ENCODE results near the gene VCL. TPM values are rescaled to one million over a fixed set of nuclear protein-coding genes. Genes with fewer than 3 reads are reported as not detected.

Gene VCL
- total RNA-seq, 1 experiment from 2014 or later = 495 TPM

DNA sequence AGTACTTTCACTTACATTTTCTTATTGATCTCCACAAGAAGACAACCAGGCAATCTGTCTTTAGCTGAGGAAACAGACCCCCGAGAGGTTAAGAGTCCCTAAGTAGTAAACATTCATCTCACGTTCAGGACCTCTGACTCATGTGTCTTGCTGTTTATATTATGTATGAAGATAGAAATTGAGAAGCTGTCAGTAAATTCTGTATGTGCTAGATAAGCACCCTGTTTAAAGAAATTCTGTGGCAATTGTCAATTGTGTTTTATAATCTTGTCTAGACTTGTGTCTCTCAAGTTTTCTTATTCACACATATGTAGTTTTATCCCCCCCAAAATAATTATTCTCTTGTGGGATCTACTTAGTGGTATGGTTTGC lies 167.6 kb downstream of the VCL start:
- DNase-seq (ENCODE audit: low read depth, low spot score) (no peak), ATAC-seq (no peak)
- no peaks in the 10 kb centered on the region for H3K27me3 ChIP-seq (ENCODE audit: control insufficient read depth, insufficient read depth, low read length)
- no peak overlapping the region for H3K27ac ChIP-seq (ENCODE audit: low read length)
- no TSS peak for BruUV-seq (replicated peaks)
- TF ChIP-seq, protein P1, sequence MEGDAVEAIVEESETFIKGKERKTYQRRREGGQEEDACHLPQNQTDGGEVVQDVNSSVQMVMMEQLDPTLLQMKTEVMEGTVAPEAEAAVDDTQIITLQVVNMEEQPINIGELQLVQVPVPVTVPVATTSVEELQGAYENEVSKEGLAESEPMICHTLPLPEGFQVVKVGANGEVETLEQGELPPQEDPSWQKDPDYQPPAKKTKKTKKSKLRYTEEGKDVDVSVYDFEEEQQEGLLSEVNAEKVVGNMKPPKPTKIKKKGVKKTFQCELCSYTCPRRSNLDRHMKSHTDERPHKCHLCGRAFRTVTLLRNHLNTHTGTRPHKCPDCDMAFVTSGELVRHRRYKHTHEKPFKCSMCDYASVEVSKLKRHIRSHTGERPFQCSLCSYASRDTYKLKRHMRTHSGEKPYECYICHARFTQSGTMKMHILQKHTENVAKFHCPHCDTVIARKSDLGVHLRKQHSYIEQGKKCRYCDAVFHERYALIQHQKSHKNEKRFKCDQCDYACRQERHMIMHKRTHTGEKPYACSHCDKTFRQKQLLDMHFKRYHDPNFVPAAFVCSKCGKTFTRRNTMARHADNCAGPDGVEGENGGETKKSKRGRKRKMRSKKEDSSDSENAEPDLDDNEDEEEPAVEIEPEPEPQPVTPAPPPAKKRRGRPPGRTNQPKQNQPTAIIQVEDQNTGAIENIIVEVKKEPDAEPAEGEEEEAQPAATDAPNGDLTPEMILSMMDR (IDR thresholded peaks at IDR 0.05) = no peak
- TF ChIP-seq, protein P2, sequence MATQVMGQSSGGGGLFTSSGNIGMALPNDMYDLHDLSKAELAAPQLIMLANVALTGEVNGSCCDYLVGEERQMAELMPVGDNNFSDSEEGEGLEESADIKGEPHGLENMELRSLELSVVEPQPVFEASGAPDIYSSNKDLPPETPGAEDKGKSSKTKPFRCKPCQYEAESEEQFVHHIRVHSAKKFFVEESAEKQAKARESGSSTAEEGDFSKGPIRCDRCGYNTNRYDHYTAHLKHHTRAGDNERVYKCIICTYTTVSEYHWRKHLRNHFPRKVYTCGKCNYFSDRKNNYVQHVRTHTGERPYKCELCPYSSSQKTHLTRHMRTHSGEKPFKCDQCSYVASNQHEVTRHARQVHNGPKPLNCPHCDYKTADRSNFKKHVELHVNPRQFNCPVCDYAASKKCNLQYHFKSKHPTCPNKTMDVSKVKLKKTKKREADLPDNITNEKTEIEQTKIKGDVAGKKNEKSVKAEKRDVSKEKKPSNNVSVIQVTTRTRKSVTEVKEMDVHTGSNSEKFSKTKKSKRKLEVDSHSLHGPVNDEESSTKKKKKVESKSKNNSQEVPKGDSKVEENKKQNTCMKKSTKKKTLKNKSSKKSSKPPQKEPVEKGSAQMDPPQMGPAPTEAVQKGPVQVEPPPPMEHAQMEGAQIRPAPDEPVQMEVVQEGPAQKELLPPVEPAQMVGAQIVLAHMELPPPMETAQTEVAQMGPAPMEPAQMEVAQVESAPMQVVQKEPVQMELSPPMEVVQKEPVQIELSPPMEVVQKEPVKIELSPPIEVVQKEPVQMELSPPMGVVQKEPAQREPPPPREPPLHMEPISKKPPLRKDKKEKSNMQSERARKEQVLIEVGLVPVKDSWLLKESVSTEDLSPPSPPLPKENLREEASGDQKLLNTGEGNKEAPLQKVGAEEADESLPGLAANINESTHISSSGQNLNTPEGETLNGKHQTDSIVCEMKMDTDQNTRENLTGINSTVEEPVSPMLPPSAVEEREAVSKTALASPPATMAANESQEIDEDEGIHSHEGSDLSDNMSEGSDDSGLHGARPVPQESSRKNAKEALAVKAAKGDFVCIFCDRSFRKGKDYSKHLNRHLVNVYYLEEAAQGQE (IDR thresholded peaks at IDR 0.05; ENCODE audit: insufficient read depth in 1 of 2, low read depth in 2 of 2, low read length in 1 of 2) = no peak
- TF ChIP-seq TCF7L2 (IDR thresholded peaks at IDR 0.05; ENCODE audit: low read depth, low read length) (no peak), SIN3A (IDR thresholded peaks at IDR 0.05; ENCODE audit: borderline replicate concordance, insufficient read depth, low read depth, low read length) (no peak), POLR2AphosphoS5 (IDR thresholded peaks at IDR 0.05; ENCODE audit: low read depth, low read length) (no peak)
- intact Hi-C loops (cut with micrococcal nuclease; ENCODE audit: unreplicated experiment) (no loop called here), in situ Hi-C loops (cut with HindIII; ENCODE audit: low pct_unique_long_range_greater_than_20kb, low sequenced_read_pairs) (no loop called here)
- ChIA-PET POLR2A (no interaction called here), CTCF (no interaction called here)
- H3K9me3 ChIP-seq (ENCODE audit: control insufficient read depth, insufficient read depth, low read depth, low read length) = no peaks in the 10 kb centered on the region
- H3K4me3 ChIP-seq (ENCODE audit: low read depth in 2 of 2, low read length in 2 of 2) = no peak overlapping the region
- no peaks in the 10 kb centered on the region for H3K36me3 ChIP-seq (ENCODE audit: control insufficient read depth, insufficient read depth, low read length)
- H3K4me1 ChIP-seq (ENCODE audit: control insufficient read depth, insufficient read depth, low read length) = peaks cover 16% of the 10 kb centered on the region; the same call in 1 of the 2 replicates

DNA sequence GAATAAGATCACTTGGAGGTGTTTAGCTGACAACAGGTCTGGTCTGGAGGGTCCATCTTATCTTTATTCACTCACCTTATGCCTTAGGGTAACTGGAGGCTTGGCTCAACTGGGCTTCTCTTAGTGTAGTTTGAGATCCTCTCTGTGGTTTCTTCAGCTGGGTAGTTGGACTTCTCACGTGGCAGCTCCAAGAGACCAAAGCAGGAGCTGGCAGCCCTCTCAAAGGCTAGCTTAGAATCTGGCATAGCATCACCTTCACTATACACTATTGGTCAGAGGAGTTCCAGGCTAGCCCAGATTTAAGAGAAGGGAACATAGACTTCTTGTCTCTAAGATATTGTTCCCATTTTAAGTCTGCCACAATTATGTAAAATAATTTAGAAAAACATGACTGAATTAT lies 169.5 kb downstream of the VCL start:
- POLR2A ChIA-PET = interaction anchor here (0.5 kb wide), 1 partner anchor 823 kb away, joined by 3 read pairs; no protein-coding TSS in a partner anchor
- Histone ChIP-seq H3K4me1 (ENCODE audit: control insufficient read depth, insufficient read depth, low read length) (peaks cover 19% of the 10 kb centered on the region; the same call in 1 of the 2 replicates), H3K4me3 (ENCODE audit: low read depth in 2 of 2, low read length in 2 of 2) (no peak overlapping the region), H3K36me3 (ENCODE audit: control insufficient read depth, insufficient read depth, low read length) (no peaks in the 10 kb centered on the region), H3K27ac (ENCODE audit: low read length) (no peak overlapping the region), H3K27me3 (ENCODE audit: control insufficient read depth, insufficient read depth, low read length) (no peaks in the 10 kb centered on the region), H3K9me3 (ENCODE audit: control insufficient read depth, insufficient read depth, low read depth, low read length) (no peaks in the 10 kb centered on the region)
- TF ChIP-seq SIN3A (IDR thresholded peaks at IDR 0.05; ENCODE audit: borderline replicate concordance, insufficient read depth, low read depth, low read length) = no peak
- TF ChIP-seq TCF7L2 (IDR thresholded peaks at IDR 0.05; ENCODE audit: low read depth, low read length) = no peak
- TF ChIP-seq, protein P2 (IDR thresholded peaks at IDR 0.05; ENCODE audit: insufficient read depth in 1 of 2, low read depth in 2 of 2, low read length in 1 of 2) = no peak
- intact Hi-C loops (cut with micrococcal nuclease; ENCODE audit: unreplicated experiment) = no loop called here
- in situ Hi-C loops (cut with HindIII; ENCODE audit: low pct_unique_long_range_greater_than_20kb, low sequenced_read_pairs) = no loop called here
- CTCF ChIA-PET = no interaction called here
- BruUV-seq (replicated peaks) = no TSS peak
- no peak for DNase-seq (ENCODE audit: low read depth, low spot score)
- ATAC-seq = peak; percentile 67

Other genes starting within 250 kb of the VCL start
- 41.2 TPM for gene CHCHD1, start 216.1 kb upstream of the VCL start, total RNA-seq (2021; ENCODE audit: unreplicated experiment)
- 109 TPM for gene ZSWIM8, start 212.5 kb upstream of the VCL start, total RNA-seq (2021; ENCODE audit: unreplicated experiment)
- gene NDST2, start 186.5 kb upstream of the VCL start, total RNA-seq (2021; ENCODE audit: unreplicated experiment) = 49.0 TPM
- gene CAMK2G, start 123.6 kb upstream of the VCL start, total RNA-seq (2021; ENCODE audit: unreplicated experiment) = 41.4 TPM
- gene PLAU, start 87.0 kb upstream of the VCL start, total RNA-seq (2021; ENCODE audit: unreplicated experiment) = 305 TPM
- 51.5 TPM for gene AP3M1, start 152.7 kb downstream of the VCL start, total RNA-seq (2021; ENCODE audit: unreplicated experiment)
- 64.5 TPM for gene ADK, start 153.1 kb downstream of the VCL start, total RNA-seq (2021; ENCODE audit: unreplicated experiment)

All from Panc1 (cell line).